H9 (cell line): Measurements from ENCODE around the gene PSMB5. TPM values are rescaled to one million over a fixed set of nuclear protein-coding genes. Genes with fewer than 3 reads are reported as not detected.

ENCODE experiments used
- DNase-seq: peaks from one replicate; pipeline ENCODE4 v3.0.0-alpha.2; 2017
- H2AFZ ChIP-seq: one replicate; pipeline ENCODE4 v1.6.1; 2013; ENCODE audit warnings: mild to moderate bottlenecking, low read length, control low read depth, moderate library complexity
- H2AK5ac ChIP-seq: 2 replicates; pipeline ENCODE4 v1.6.1; 2013; ENCODE audit warnings: low read length, control low read depth, mixed read lengths; ENCODE audit not compliant: insufficient read length
- H2BK120ac ChIP-seq: one replicate; pipeline ENCODE4 v1.6.1; 2013; ENCODE audit warnings: low read depth, mild to moderate bottlenecking, low read length, control low read depth, inconsistent platforms; ENCODE audit not compliant: poor library complexity, severe bottlenecking
- H2BK12ac ChIP-seq: 2 replicates; pipeline ENCODE4 v1.6.1; 2013; ENCODE audit warnings: low read length, control low read depth, mixed read lengths, low read depth; ENCODE audit not compliant: insufficient read length
- H2BK15ac ChIP-seq: 2 replicates; pipeline ENCODE4 v1.6.1; 2013; ENCODE audit warnings: low read depth, low read length, control low read depth
- H2BK20ac ChIP-seq: one replicate; pipeline ENCODE4 v1.6.1; 2013; ENCODE audit warnings: low read depth, mild to moderate bottlenecking, low read length, control low read depth, inconsistent platforms; ENCODE audit not compliant: poor library complexity, severe bottlenecking
- H2BK5ac ChIP-seq: 2 replicates; pipeline ENCODE4 v1.6.1; 2013; ENCODE audit warnings: low read length, control low read depth, mixed read lengths; ENCODE audit not compliant: insufficient read length
- H3K14ac ChIP-seq: 2 replicates; pipeline ENCODE4 v1.6.1; 2013; ENCODE audit warnings: low read length, control low read depth; ENCODE audit not compliant: insufficient read depth
- H3K18ac ChIP-seq: 2 replicates; pipeline ENCODE4 v1.6.1; 2013; ENCODE audit warnings: low read depth, mild to moderate bottlenecking, mixed read lengths, low read length, control low read depth; ENCODE audit not compliant: insufficient read length
- H3K23ac ChIP-seq: 2 replicates; pipeline ENCODE4 v1.6.1; 2013; ENCODE audit warnings: low read length, control low read depth, mixed read lengths, low read depth; ENCODE audit not compliant: insufficient read length
- H3K23me2 ChIP-seq: 2 replicates; pipeline ENCODE4 v1.6.1; 2013; ENCODE audit warnings: low read depth, mild to moderate bottlenecking, mixed read lengths, low read length, control low read depth; ENCODE audit not compliant: insufficient read length, poor library complexity, severe bottlenecking
- H3K27ac ChIP-seq: 2 replicates; pipeline ENCODE4 v1.5.1; 2013; ENCODE audit warnings: low read length, control low read depth, mixed read lengths, low read depth; ENCODE audit not compliant: insufficient read length
- H3K27me3 ChIP-seq: 2 replicates; pipeline ENCODE4 v1.6.1; 2013; ENCODE audit warnings: low read length, control low read depth, inconsistent platforms; ENCODE audit not compliant: insufficient read depth
- H3K4ac ChIP-seq: 2 replicates; pipeline ENCODE4 v1.6.1; 2013; ENCODE audit warnings: low read depth, mild to moderate bottlenecking, control low read depth, inconsistent platforms, low read length, moderate library complexity
- H3K4me1 ChIP-seq: 2 replicates; pipeline ENCODE4 v1.6.1; 2013; ENCODE audit warnings: low read length, control low read depth, inconsistent platforms; ENCODE audit not compliant: insufficient read depth
- H3K4me2 ChIP-seq: 2 replicates; pipeline ENCODE4 v1.6.1; 2013; ENCODE audit warnings: low read length, control low read depth, mixed read lengths; ENCODE audit not compliant: insufficient read length, insufficient read depth
- H3K56ac ChIP-seq: 2 replicates; pipeline ENCODE4 v1.6.1; 2013; ENCODE audit warnings: low read depth, mild to moderate bottlenecking, mixed read lengths, low read length, control low read depth; ENCODE audit not compliant: insufficient read length
- H3K79me1 ChIP-seq: 2 replicates; pipeline ENCODE4 v1.6.1; 2013; ENCODE audit warnings: low read depth, mild to moderate bottlenecking, moderate library complexity, low read length, control low read depth, inconsistent platforms; ENCODE audit not compliant: insufficient read depth, poor library complexity, severe bottlenecking
- H3K79me2 ChIP-seq: 2 replicates; pipeline ENCODE4 v1.6.1; 2013; ENCODE audit warnings: low read length, control low read depth, inconsistent platforms; ENCODE audit not compliant: insufficient read depth
- H3K9ac ChIP-seq: 2 replicates; pipeline ENCODE4 v1.6.1; 2013; ENCODE audit warnings: low read length, control low read depth, mixed read lengths; ENCODE audit not compliant: insufficient read length; ENCODE audit errors: extremely low read depth
- H3K9me3 ChIP-seq: one replicate; pipeline ENCODE4 v1.6.1; 2013; ENCODE audit warnings: low read depth, low read length, inconsistent platforms; ENCODE audit not compliant: control insufficient read depth
- H3T11ph ChIP-seq: one replicate; pipeline ENCODE4 v1.6.1; 2013; ENCODE audit warnings: mild to moderate bottlenecking, low read length, control low read depth, inconsistent platforms
- H4K20me1 ChIP-seq: one replicate; pipeline ENCODE4 v1.6.1; 2013; ENCODE audit not compliant: control insufficient read depth, insufficient read length, insufficient read depth
- H4K5ac ChIP-seq: 2 replicates; pipeline ENCODE4 v1.6.1; 2013; ENCODE audit warnings: low read depth, mild to moderate bottlenecking, mixed read lengths, low read length, control low read depth; ENCODE audit not compliant: insufficient read length
- H4K8ac ChIP-seq: replicated peaks from 2 replicates; pipeline ENCODE4 v1.6.1; 2013; ENCODE audit warnings: low read length, control low read depth, mixed read lengths, low read depth; ENCODE audit not compliant: insufficient read length
- H4K91ac ChIP-seq: 2 replicates; pipeline ENCODE4 v1.6.1; 2013; ENCODE audit warnings: low read depth, mild to moderate bottlenecking, moderate library complexity, mixed read lengths, low read length, control low read depth; ENCODE audit not compliant: insufficient read length
- H3K27ac Mint-ChIP-seq, 3 experiments: 2 replicates in 2 of 3; 3 replicates in 1 of 3; pipeline ENCODE4 v1.8.0; 2020 to 2021; ENCODE audit warnings: mixed read lengths in 3 of 3, mild to moderate bottlenecking in 1 of 3, moderate library complexity in 1 of 3
- H3K27me3 Mint-ChIP-seq: 2 replicates; pipeline ENCODE4 v1.8.0; 2021; ENCODE audit warnings: low read depth, mild to moderate bottlenecking, moderate library complexity, mixed read lengths
- H3K36me3 Mint-ChIP-seq, 3 experiments: 2 replicates in 2 of 3; 3 replicates in 1 of 3; pipeline ENCODE4 v1.8.0; 2020 to 2021; ENCODE audit warnings: low read depth in 3 of 3, mixed read lengths in 3 of 3; ENCODE audit not compliant: insufficient read depth in 1 of 3
- H3K4me1 Mint-ChIP-seq, 2 experiments: 2 replicates each; pipeline ENCODE4 v1.8.0; 2020; ENCODE audit warnings: mixed read lengths in 2 of 2
- H3K4me3 Mint-ChIP-seq, 2 experiments: 2 replicates in 1 of 2; 3 replicates in 1 of 2; pipeline ENCODE4 v1.8.0; 2020 to 2021; ENCODE audit warnings: mild to moderate bottlenecking in 2 of 2, mixed read lengths in 2 of 2, moderate library complexity in 1 of 2
- H3K9me3 Mint-ChIP-seq, 2 experiments: 2 replicates in 1 of 2; 3 replicates in 1 of 2; pipeline ENCODE4 v1.8.0; 2020; ENCODE audit warnings: mild to moderate bottlenecking in 2 of 2, mixed read lengths in 2 of 2, moderate library complexity in 1 of 2
- total RNA-seq: library from RNA; stranded (reverse); gene quantifications from 2 replicates; pipeline ENCODE4 v1.2.1, GENCODE V29; 2021
- TF ChIP-seq, protein P1 (sequence below): fragments of 200-600 bp; sonication (generic); conservative IDR thresholded peaks from 3 replicates; pipeline ENCODE4 v1.8.0; 2021; ENCODE audit warnings: antibody characterized with exemption, mild to moderate bottlenecking

Gene PSMB5
- total RNA-seq, 1 experiment from 2014 or later = 252 TPM

DNA sequence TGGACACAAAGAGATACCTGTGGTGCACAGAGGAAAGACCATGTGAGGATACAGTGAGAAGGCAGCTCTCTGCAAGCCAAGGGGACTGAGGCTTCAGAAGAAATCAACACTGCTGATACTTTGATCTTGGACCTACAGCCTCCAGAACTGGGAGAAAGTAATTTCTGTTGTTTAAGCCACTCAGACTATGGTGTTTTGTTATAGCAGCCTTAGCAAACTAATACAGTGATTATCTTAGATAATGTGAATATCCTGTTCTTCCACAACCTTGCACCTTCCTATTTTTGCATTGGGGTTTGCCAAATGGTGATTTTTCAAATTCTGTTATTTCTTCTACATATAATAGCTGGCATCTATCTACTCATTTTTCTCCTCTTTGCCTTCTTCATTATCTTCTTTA, 16.6 kb downstream of the PSMB5 start:
- peaks cover 19 to 20% of the 10 kb centered on the region in 2 experiments for H3K4me1 Mint-ChIP-seq

More for the DNA sequence above, 16.6 kb downstream of the PSMB5 start:
- Histone ChIP-seq H4K5ac (no peak overlapping the region), H3K56ac (no peak overlapping the region), H3K79me1 (no peaks in the 10 kb centered on the region), H3K27me3 (no peaks in the 10 kb centered on the region), H3K27ac (no peak overlapping the region), H2BK15ac (no peak overlapping the region), H4K8ac (no peak overlapping the region), H2AFZ (no peak overlapping the region), H3K4me1 (no peaks in the 10 kb centered on the region), H3K23ac (no peak overlapping the region), H3K9ac (no peak overlapping the region), H2BK12ac (no peak overlapping the region), H2BK5ac (no peak overlapping the region), H3T11ph (no peak overlapping the region), H2BK120ac (no peak overlapping the region), H3K79me2 (no peaks in the 10 kb centered on the region), H2AK5ac (no peak overlapping the region), H4K20me1 (no peaks in the 10 kb centered on the region), H3K4ac (no peak overlapping the region), H4K91ac (no peak overlapping the region), H3K4me2 (no peak overlapping the region), H3K9me3 (no peaks in the 10 kb centered on the region), H3K14ac (no peak overlapping the region), H2BK20ac (no peak overlapping the region), H3K23me2 (no peaks in the 10 kb centered on the region), H3K18ac (no peak overlapping the region)
- DNase-seq = no peak
- H3K4me3 Mint-ChIP-seq = no peak overlapping the region
- no peak overlapping the region; a peak in 1 of 7 replicates for H3K27ac Mint-ChIP-seq
- no peaks in the 10 kb centered on the region for H3K27me3 Mint-ChIP-seq
- TF ChIP-seq, protein P1, sequence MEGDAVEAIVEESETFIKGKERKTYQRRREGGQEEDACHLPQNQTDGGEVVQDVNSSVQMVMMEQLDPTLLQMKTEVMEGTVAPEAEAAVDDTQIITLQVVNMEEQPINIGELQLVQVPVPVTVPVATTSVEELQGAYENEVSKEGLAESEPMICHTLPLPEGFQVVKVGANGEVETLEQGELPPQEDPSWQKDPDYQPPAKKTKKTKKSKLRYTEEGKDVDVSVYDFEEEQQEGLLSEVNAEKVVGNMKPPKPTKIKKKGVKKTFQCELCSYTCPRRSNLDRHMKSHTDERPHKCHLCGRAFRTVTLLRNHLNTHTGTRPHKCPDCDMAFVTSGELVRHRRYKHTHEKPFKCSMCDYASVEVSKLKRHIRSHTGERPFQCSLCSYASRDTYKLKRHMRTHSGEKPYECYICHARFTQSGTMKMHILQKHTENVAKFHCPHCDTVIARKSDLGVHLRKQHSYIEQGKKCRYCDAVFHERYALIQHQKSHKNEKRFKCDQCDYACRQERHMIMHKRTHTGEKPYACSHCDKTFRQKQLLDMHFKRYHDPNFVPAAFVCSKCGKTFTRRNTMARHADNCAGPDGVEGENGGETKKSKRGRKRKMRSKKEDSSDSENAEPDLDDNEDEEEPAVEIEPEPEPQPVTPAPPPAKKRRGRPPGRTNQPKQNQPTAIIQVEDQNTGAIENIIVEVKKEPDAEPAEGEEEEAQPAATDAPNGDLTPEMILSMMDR = no peak
- H3K9me3 Mint-ChIP-seq = no peaks in the 10 kb centered on the region
- H3K36me3 Mint-ChIP-seq = no peaks in the 10 kb centered on the region
